RKO (cell line): Measurements from ENCODE around the gene ZNF548.

Experiments
- DNase-seq: peaks from one replicate; pipeline ENCODE4 v3.0.0-alpha.2; 2016; ENCODE audit warnings: low spot score

ZNF548 gene

GRCh38 chr19:57398868-57399267, 9.2 kb downstream of the ZNF548 start:
- no peak for DNase-seq

DNA sequence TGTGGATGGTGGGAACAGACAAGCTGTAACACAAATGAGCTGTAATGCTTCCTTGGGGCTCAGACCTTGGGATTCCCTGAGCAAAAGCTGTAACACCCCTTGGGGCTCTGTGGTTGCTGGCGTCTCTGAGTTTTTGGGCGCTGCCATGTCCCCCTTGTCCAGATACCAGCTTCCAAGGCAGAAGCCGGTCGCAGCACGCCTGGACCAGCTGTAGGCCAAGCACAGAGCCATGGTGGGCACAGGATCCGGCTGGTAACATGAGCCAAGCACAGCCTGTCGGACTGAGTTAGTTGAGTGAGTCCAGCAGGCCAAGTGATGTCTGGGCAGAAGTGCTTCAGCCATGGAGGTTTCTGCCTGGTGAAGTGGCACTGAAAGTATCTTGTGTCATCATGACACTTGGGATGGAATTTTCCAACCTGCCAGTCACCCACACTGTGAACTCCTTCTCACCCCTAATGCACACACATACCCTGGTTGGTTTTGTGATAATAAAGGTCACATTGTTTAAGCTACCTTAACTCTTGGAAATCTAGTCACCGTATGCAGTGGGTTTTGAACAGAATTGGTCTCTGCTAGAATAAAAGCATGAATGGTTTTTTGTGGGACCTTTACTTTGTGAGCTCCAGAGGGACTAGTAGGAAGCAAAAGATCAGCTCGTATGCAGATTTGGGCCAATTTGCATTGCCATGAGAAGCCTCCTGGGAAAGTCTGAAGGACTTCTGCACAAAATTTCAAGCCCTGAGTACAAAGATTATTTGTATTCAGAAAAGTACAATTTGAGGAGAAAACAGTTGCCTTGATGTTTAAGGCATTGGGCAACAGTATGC, 14.3 kb downstream of the ZNF548 start:
- DNase-seq: no peak

DNA sequence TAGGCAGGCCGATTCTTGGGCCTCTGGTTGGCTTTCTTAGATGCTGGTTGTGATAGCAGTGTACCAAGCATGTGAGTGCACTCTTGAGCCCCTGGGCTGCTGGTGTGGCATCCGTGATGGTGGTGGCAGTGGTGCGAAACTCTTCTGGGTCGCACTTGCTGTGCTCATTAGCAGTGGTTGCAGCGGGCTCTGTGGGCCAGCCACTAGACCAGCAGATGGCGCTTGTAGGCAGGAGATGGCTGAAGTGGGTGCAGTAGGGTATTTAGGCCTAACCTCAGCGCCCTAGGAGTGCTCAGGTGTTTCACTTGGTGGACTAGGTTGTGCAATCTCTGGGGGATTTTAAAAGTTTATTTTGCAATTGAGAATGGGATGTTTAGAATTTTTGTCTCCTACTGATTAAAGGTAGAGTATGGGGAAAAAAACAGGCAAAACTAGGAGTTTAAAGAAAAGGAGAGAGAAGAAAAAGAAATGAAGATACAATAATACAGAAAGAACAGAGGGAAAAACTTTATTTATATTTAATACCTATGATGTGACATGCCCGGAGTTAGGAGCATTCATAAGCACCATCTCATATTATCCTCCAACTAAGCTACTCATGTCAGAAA, 17.0 kb downstream of the ZNF548 start:
- DNase-seq: peak; percentile 70

GRCh38 chr19:57410877-57411671, 21.4 kb downstream of the ZNF548 start, which contains the start of gene ZNF17:
Gene ZNF17 (plus strand): TSS chr19:57411161. CDS start chr19:57413616, 2,455 bp downstream.
- DNase-seq: peak; percentile 97

DNA sequence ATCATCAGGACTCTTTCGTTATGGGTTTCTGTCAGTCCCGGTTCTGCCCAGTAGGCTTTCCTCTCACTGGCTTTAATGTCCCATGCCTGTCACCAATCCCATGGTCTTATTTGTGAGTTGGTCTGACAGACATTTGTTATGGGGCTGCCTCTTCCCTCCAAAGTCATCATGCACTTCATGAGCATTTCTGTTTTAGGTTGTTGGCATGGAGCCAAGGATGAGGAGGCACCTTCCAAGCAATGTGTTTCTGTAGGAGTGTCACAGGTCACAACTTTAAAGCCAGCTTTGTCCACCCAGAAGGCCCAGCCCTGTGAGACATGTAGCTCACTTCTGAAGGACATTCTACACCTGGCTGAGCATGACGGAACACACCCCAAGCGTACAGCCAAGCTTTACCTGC, 29.8 kb downstream of the ZNF548 start:
- no peak for DNase-seq

DNA sequence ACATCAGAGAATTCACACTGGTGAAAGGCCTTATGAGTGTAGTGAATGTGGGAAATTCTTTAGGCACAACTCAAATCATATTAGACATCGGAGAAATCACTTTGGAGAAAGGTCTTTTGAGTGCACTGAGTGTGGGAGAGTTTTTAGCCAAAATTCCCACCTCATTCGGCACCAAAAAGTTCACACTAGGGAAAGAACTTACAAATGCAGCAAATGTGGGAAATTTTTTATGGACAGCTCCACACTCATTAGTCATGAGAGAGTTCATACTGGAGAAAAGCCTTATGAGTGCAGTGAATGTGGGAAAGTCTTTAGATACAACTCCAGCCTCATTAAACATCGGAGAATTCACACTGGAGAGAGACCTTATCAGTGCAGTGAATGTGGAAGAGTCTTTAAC, 31.4 kb downstream of the ZNF548 start:
- no peak for DNase-seq

GRCh38 chr19:57434386-57435061, 44.9 kb downstream of the ZNF548 start:
- no peak for DNase-seq

DNA sequence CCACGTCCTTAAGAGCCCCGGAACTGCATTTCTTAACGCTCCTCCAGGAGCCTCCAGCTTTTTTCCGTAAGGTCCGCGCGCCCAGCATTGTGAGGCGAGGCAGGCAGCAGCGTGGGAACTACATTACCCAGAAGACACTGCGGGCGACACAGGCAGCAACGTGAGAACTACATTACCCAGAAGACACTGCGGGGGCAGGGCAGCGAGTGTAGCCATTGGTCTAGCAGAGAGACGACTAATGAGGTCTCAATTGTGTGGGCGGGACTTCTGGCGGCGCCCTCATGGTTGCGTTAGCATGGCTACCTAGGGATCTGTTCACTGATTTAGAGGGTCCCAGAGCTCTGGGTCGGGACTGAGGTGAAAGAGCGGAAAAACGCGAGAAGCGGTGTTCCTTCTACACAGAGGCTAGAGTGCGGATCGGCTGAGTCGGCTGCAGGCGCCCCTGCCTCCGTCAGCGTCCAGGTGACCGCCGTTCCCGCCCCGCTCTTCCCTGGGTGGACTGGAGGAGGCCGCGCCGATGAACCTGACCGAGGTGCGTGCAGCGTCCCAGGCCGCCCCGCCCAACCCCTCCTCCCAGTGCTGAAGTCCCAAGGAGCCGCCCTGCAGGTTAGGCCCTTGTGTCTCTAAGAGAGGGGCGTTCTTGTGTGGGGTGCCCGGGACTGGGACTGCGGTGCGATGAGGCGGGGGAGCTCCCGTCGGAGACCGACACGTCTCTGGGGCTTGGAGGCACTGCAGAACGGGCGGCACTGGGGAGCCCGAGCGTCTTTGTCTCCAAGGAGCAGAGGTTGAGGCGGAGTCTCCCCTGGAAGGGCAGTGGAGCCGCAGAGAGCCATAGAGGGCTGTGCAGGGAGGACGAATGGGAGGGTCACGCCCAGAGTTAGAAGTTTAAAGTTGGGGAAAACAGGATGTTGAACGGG, 45.7 kb downstream of the ZNF548 start, which contains the start of gene ZNF749:
TSS of gene ZNF749 (plus strand) at position 264 of the 917 bp plus-strand sequence. CDS start at position 518, 254 bp downstream.
- peak; percentile 99 for DNase-seq

GRCh38 chr19:57436417-57436816, 46.8 kb downstream of the ZNF548 start:
- peak; percentile 20 for DNase-seq

DNA sequence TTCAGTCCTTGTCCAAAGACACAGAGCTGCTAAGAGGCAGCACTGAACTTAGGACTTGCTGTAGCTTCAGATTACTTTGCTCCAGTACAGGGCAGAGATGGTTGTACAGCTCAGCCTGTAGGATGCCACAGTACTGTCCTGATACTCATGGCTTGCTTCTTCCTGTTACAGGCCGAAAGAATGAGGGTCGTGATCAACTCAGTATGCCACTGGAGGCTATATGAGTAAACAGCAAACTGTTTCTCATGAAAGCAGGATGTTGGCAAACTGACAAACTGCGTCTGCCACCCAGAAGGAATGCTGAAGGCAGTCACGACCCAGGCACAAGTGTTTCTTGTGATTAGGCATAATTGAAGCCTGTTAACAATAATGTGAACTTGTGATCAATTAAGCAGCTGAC, 48.3 kb downstream of the ZNF548 start:
- peak; percentile 12 for DNase-seq

- no peak for DNase-seq
These were observed 49.3 kb downstream of the ZNF548 start for GRCh38 chr19:57438925-57439324.

DNA sequence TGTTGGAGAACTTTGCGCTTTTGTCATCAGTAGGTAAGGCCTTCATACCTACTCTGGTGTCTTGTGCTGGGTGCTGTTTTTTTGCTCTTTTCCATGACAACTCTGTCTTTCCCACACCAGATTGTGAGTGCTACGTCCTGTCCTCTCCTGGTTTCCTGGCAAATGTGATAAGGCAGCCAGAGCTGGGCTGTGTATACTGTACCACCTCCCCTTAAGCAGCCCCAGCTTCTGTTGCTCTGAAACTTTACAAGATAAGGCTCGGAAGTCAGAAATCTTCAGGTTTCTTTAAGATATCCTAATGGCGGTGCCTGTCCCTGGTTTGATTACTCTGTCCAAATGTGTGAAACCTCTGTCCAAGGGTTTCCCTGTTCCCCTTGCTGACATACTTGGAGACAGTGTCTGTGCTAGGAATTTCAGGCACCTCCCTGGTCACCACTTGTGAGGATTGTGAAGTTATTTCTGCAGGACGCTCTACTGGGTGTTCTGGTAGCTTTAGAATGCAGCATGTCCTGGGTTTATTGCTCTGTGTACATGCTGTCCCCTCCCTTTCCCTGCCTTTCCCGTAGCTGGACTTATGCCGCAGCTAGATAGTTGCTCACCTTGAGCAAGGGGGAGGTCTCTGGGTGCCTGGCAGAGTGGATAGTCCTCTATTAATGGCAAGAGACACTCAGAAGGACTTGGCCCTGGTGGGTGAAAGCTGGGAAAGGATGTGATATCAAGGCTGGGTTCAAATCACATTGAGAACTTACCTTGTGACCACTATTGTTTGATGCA, 52.5 kb downstream of the ZNF548 start:
- no peak for DNase-seq

GRCh38 chr19:57443121-57443696, 53.6 kb downstream of the ZNF548 start:
- DNase-seq: no peak

GRCh38 chr19:57452307-57452706, 62.7 kb downstream of the ZNF548 start:
- no peak for DNase-seq
